Gastrocnemius medialis (tissue), 4 donors: ENCODE measurements around the gene PGC. TPM values are rescaled to one million over a fixed set of nuclear protein-coding genes. Genes with fewer than 3 reads are reported as not detected.

Source experiments
- total RNA-seq, 4 donors: library from RNA; depleted of rRNA; stranded (reverse); fragments of >200 nt; gene quantifications; one replicate each; pipeline versions ENCODE4 v1.1.0 to v1.2.3, GENCODE V29; 2016

The PGC gene
- total RNA-seq, 4 donors from 2014 or later, result not detected

Other genes with a start within 250 kb of the PGC start
- 10 to 100 TPM in 1 of 4 donors, 1 to 10 TPM in 3; 3.4 to 11.4 (median 6.5) TPM for gene FOXP4, start 201.0 kb downstream of the PGC start, total RNA-seq
- gene MDFI, start 108.9 kb downstream of the PGC start, total RNA-seq, result 1 to 10 TPM in 1 of 4 donors, under 1 TPM in 1, not detected in 2; 0.26 to 1.1 TPM
- gene TFEB, start 11.8 kb downstream of the PGC start, total RNA-seq, result 100 to 1,000 TPM in 2 of 4 donors, 10 to 100 TPM in 2; 82.8 to 121 (median 93.3) TPM
- gene FRS3, start 32.5 kb upstream of the PGC start, total RNA-seq, result 1 to 10 TPM; 2.9 to 6.9 (median 5.5) TPM
- 1 to 10 TPM in 3 of 4 donors, under 1 TPM in 1; 0.59 to 6.2 (median 1.8) TPM for gene PRICKLE4, start 33.4 kb upstream of the PGC start, total RNA-seq
- gene TOMM6, start 40.3 kb upstream of the PGC start, total RNA-seq, result 100 to 1,000 TPM; 152 to 186 (median 166) TPM
- gene USP49, start 148.0 kb upstream of the PGC start, total RNA-seq, result 1 to 10 TPM in 2 of 4 donors, under 1 TPM in 2; 0.27 to 2.8 (median 1.1) TPM
- 10 to 100 TPM; 11.5 to 16.5 (median 12.1) TPM for gene MED20, start 173.7 kb upstream of the PGC start, total RNA-seq
- 10 to 100 TPM in 3 of 4 donors, 1 to 10 TPM in 1; 8.0 to 16.6 (median 12.9) TPM for gene BYSL, start 174.1 kb upstream of the PGC start, total RNA-seq
- gene CCND3, start 194.4 kb upstream of the PGC start, total RNA-seq, result 10 to 100 TPM; 28.9 to 48.7 (median 44.7) TPM